Muscle of leg (tissue), 11 donors: ENCODE results near the gene OGT. TPM values are rescaled to one million over a fixed set of nuclear protein-coding genes. Genes with fewer than 3 reads are reported as not detected.
"Not testable (repeated sequence)": the region's sequence is repeated elsewhere in the genome, so short reads cannot be mapped to it uniquely, and the experiment has no call there.

Source experiments
- DNase-seq: peaks from one replicate; pipeline ENCODE4 v3.0.0; 2013
- H3K27ac ChIP-seq: one replicate; pipeline ENCODE4 v1.5.1; 2013; ENCODE audit warnings: mild to moderate bottlenecking, low read length, control low read depth
- H3K27me3 ChIP-seq: one replicate; pipeline ENCODE4 v1.6.1; 2013; ENCODE audit warnings: low read length; ENCODE audit not compliant: control insufficient read depth, insufficient read depth
- H3K36me3 ChIP-seq: one replicate; pipeline ENCODE4 v1.6.1; 2013; ENCODE audit warnings: low read length; ENCODE audit not compliant: control insufficient read depth, insufficient read depth
- H3K4me1 ChIP-seq: one replicate; pipeline ENCODE4 v1.6.1; 2013; ENCODE audit warnings: low read length; ENCODE audit not compliant: control insufficient read depth, insufficient read depth
- H3K4me3 ChIP-seq: one replicate; pipeline ENCODE4 v1.5.1; 2013; ENCODE audit warnings: low read length, control low read depth
- H3K9me3 ChIP-seq: replicated peaks from 2 replicates; pipeline ENCODE4 v1.6.1; 2013; ENCODE audit warnings: low read depth, low read length; ENCODE audit not compliant: control insufficient read depth
- WGBS: methylation state at CpG from one replicate; pipeline ENCODE4 v1.1.5; 2013; ENCODE audit warnings: missing lambda C conversion rate; ENCODE audit not compliant: insufficient coverage; 5-methylcytosine and 5-hydroxymethylcytosine counted together
- polyA plus RNA-seq, 8 donors: library from polyadenylated mRNA; unstranded; fragments of 120-200 nt; gene quantifications; one replicate each; pipeline versions ENCODE4 v1.2.1 to v1.2.3, GENCODE V29; 2013; ENCODE audit warnings: inconsistent platforms in 1 of 8, low replicate concordance in 1 of 8; ENCODE audit not compliant: insufficient read length in 8 of 8, insufficient read depth in 1 of 8
- total RNA-seq: library from RNA; stranded (reverse); fragments of 120-200 nt; gene quantifications from one replicate; pipeline ENCODE4 v1.2.4, GENCODE V29; 2013

Gene OGT
- total and polyA plus RNA-seq, 9 donors, result 74.7 to 186 (median 104) TPM

DNA sequence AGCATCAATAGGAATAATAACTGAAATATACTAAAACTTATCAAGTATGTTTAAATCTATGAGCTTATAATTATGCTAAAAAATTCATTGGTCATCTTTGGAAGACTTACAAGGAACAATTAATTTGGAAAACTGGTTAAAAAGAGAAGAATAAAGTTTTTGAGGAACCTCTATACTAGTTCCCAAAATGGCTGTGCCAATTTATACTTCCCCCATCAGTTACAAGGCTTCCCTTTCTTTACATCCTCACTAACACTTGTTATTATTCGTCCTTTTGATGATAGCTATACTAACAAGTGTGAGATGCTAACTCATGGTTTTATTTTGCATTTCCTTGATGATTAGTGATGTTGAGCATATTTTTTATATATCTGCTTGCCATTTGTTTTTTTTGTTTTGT lies 17.1 kb downstream of the OGT start:
- WGBS, result no CpG with 5 or more reads among the region's 1 CpG
- no peak for DNase-seq
- no peaks in the 10 kb centered on the region for H3K27me3 ChIP-seq
- peaks cover 38% of the 10 kb centered on the region for H3K36me3 ChIP-seq
- H3K9me3 ChIP-seq, result no peaks in the 10 kb centered on the region
- no peaks in the 10 kb centered on the region for H3K4me1 ChIP-seq
- H3K4me3 ChIP-seq, result no peak overlapping the region
- H3K27ac ChIP-seq, result no peak overlapping the region

- Histone ChIP-seq H3K4me3 (no peak overlapping the region), H3K4me1 (no peaks in the 10 kb centered on the region), H3K9me3 (no peaks in the 10 kb centered on the region), H3K27me3 (no peaks in the 10 kb centered on the region), H3K27ac (no peak overlapping the region), H3K36me3 (peaks cover 41% of the 10 kb centered on the region)
- WGBS, result no CpG with 5 or more reads among the region's 3 CpGs
- DNase-seq, result no peak
Measured at GRCh38 chrX:71550578-71550977, 17.7 kb downstream of the OGT start.

DNA sequence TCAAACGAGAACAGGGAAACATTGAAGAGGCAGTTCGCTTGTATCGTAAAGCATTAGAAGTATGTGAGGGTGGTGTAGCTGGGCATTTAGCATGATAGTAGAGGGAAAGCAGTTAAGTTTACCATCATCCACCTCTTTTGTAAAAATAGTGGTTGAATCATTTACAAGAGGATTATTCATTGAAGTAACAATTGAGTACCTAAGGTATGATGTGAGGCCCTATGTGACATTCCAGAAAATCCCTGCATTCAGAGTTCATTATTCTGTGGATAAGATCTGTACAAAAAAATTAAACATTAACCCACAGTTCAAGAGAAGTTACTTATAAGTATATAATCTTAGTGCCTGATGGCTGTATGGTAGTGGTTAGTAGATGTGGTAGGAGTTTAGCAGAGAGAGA lies 23.1 kb downstream of the OGT start:
- DNase-seq, result no peak
- H3K27ac ChIP-seq, result no peak overlapping the region
- no peak overlapping the region for H3K4me3 ChIP-seq
- H3K27me3 ChIP-seq, result no peaks in the 10 kb centered on the region
- no peaks in the 10 kb centered on the region for H3K9me3 ChIP-seq
- H3K36me3 ChIP-seq, result peaks cover 28% of the 10 kb centered on the region
- no peaks in the 10 kb centered on the region for H3K4me1 ChIP-seq
- WGBS, result no CpG with 5 or more reads among the region's 3 CpGs

GRCh38 chrX:71558920-71559319 lies 26.0 kb downstream of the OGT start:
- peaks cover 34% of the 10 kb centered on the region for H3K36me3 ChIP-seq
- no peaks in the 10 kb centered on the region for H3K9me3 ChIP-seq

GRCh38 chrX:71559773-71560172 lies 26.9 kb downstream of the OGT start:
- not testable (repeated sequence) for H3K4me1 ChIP-seq, DNase-seq, H3K9me3 ChIP-seq, H3K4me3 ChIP-seq, H3K27ac ChIP-seq, H3K27me3 ChIP-seq
- H3K36me3 ChIP-seq, result peaks cover 36% of the 10 kb centered on the region
- 50% methylated on average over 1 of the region's 6 CpGs for WGBS

More at GRCh38 chrX:71558920-71559319, 26.0 kb downstream of the OGT start:
- DNase-seq, result no peak
- Histone ChIP-seq H3K4me3 (no peak overlapping the region), H3K27ac (no peak overlapping the region), H3K4me1 (no peaks in the 10 kb centered on the region), H3K27me3 (no peaks in the 10 kb centered on the region)
- WGBS, result no CpG with 5 or more reads among the region's 5 CpGs

DNA sequence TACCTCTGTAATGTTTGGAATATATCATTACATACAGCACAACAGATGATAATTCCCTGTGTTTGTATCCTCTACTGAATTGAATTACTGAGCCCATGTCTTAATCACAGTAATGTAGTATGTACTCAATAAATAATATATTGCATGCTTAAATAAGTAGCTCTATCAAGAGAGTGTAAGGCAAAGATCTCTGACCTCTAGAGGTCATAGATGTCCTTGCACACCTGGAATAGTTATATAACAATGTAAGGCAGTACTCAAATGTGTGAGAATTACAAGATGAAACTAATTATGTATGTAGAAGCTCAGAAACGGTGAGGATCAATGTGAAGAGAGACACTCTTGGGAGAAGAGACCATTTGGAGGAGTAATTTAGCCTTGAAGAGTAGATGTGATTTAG lies 31.0 kb downstream of the OGT start:
- H3K4me1 ChIP-seq, result no peaks in the 10 kb centered on the region
- no peaks in the 10 kb centered on the region for H3K9me3 ChIP-seq
- H3K27me3 ChIP-seq, result no peaks in the 10 kb centered on the region
- no peak overlapping the region for H3K27ac ChIP-seq
- no peak for DNase-seq
- WGBS, result 78% methylated on average over 1 of the region's 1 CpG
- H3K4me3 ChIP-seq, result no peak overlapping the region
- H3K36me3 ChIP-seq, result peaks cover 37% of the 10 kb centered on the region

GRCh38 chrX:71565474-71566041 lies 32.7 kb downstream of the OGT start:
- DNase-seq, result peak; percentile 16
- no peak overlapping the region for H3K4me3 ChIP-seq
- H3K27ac ChIP-seq, result no peak overlapping the region
- H3K27me3 ChIP-seq, result no peaks in the 10 kb centered on the region
- WGBS, result no CpG with 5 or more reads among the region's 9 CpGs
- no peaks in the 10 kb centered on the region for H3K4me1 ChIP-seq
- peaks cover 29% of the 10 kb centered on the region for H3K36me3 ChIP-seq
- no peaks in the 10 kb centered on the region for H3K9me3 ChIP-seq

- not testable (repeated sequence) for H3K27me3 ChIP-seq, DNase-seq, H3K4me3 ChIP-seq, H3K9me3 ChIP-seq, H3K27ac ChIP-seq, H3K4me1 ChIP-seq
- WGBS, result no CpG with 5 or more reads among the region's 8 CpGs
- peaks cover 18% of the 10 kb centered on the region for H3K36me3 ChIP-seq
Measured at GRCh38 chrX:71571390-71571789, 38.5 kb downstream of the OGT start.

GRCh38 chrX:71573590-71573989 lies 40.7 kb downstream of the OGT start:
- Histone ChIP-seq H3K4me3 (no peak overlapping the region), H3K9me3 (no peaks in the 10 kb centered on the region), H3K4me1 (no peaks in the 10 kb centered on the region), H3K27ac (no peak overlapping the region), H3K36me3 (peaks cover 16% of the 10 kb centered on the region), H3K27me3 (no peaks in the 10 kb centered on the region)
- no peak for DNase-seq
- WGBS, result no CpG with 5 or more reads among the region's 2 CpGs

DNA sequence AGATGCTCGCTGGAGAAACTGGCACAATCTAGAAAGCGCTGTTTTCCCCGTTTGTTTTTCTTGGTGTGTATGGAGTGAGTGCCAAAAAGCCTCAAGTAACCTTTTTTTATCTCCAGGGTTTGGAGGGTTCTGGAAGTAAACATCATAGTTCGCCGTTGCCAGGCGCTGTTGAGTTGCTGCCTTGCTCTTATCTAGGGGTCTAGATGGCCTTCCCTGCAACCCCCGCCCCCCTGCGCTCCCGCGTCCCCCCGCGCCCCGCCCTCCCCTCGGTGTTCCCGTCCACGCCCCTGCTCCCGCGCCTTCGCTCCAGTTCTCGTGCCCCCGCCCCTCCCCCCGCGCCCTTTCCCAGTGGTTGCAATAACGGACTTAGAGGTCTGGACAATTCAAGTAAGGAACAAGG lies 44.8 kb downstream of the OGT start:
- peaks cover 12% of the 10 kb centered on the region for H3K36me3 ChIP-seq
- no peaks in the 10 kb centered on the region for H3K9me3 ChIP-seq
- H3K27me3 ChIP-seq, result no peaks in the 10 kb centered on the region
- no peaks in the 10 kb centered on the region for H3K4me1 ChIP-seq
- no peak for DNase-seq
- 92% methylated on average over 12 of the region's 24 CpGs for WGBS
- H3K4me3 ChIP-seq, result no peak overlapping the region
- H3K27ac ChIP-seq, result no peak overlapping the region
